Measurements from ENCODE around the gene EIF1. TPM values are rescaled to one million over a fixed set of nuclear protein-coding genes. Genes with fewer than 3 reads are reported as not detected.

EIF1 gene
- total RNA-seq, 2 experiments from 2014 or later, result 869 to 977 TPM

DNA sequence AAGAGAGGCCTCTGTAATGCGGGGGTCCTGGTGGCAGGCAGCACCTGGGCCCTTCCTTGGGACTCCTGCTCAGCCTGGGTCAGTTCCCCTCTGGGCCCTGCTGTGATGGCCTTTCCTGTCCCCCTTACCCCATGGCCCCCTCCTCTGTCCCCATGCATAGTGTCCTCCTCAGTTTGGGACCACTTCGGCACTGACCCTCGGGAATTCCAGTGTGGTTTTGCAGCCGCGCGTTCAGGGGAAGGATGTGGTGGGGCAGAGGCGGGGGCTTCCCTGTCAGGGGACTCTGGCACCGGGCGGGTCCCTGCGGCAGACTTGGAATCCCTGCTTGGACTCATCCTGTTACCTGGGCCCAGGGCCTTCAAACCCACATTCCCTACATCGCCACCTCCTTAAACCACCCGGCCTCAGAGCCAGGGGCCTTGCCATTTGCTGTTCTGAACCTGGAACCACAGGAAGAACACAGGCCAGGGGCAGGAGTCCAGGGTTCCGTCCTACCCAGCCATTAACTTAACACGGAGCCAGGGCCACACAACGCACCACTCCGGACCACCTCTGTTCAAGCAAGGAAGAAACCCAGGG lies 31.4 kb upstream of the EIF1 start:
- CTCF ChIA-PET, result interaction anchor here (0.8 to 1.1 kb wide), 2 partner anchors 9 to 72 kb away, joined by 3 to 6 read pairs; no protein-coding TSS in a partner anchor

DNA sequence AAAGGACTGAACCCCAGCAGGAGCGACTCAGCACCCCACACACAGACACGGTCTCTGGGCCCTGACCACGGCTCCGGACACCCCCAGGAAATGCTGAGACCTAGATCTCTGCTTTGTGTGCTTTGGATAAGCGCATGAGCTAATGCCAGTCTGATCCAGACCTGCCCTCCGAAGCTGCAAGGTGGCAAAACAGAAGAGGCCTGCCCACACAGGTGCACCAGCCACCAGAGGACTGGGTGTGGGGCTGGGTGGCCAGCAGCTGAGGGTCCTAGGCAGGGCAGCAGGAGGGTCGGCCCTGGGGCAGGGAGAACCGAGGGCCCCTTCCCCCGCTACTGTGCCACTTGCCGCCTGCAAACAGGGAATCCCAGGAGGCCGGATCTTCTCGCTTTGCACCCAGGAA lies 30.7 kb upstream of the EIF1 start:
- intact Hi-C loops (cut with DNase I, micrococcal nuclease), result no loop called here
- no peak overlapping the region for H3K27ac Mint-ChIP-seq
- CTCF ChIA-PET, result interaction anchor here (0.7 to 1.1 kb wide), 4 partner anchors 9 to 143 kb away, joined by 3 to 6 read pairs (median 4); no protein-coding TSS in a partner anchor
- ATAC-seq (no peak), DNase-seq (no peak)
- POLR2A ChIA-PET, result no interaction called here
- H3K27me3 Mint-ChIP-seq, result no peaks in the 10 kb centered on the region
- H3K36me3 Mint-ChIP-seq (ENCODE audit: low read depth), result no peaks in the 10 kb centered on the region
- H3K9me3 Mint-ChIP-seq (ENCODE audit: low read depth), result no peaks in the 10 kb centered on the region
- H3K4me3 Mint-ChIP-seq, result no peak overlapping the region
- H3K4me1 Mint-ChIP-seq, result peaks cover 2% of the 10 kb centered on the region

More for the DNA sequence above, 31.4 kb upstream of the EIF1 start:
- intact Hi-C loops (cut with DNase I, micrococcal nuclease), result no loop called here
- ATAC-seq (no peak), DNase-seq (no peak)
- Mint-ChIP-seq H3K27me3 (no peaks in the 10 kb centered on the region), H3K4me3 (no peak overlapping the region), H3K9me3 (ENCODE audit: low read depth) (no peaks in the 10 kb centered on the region), H3K27ac (no peak overlapping the region), H3K4me1 (no peaks in the 10 kb centered on the region), H3K36me3 (ENCODE audit: low read depth) (no peaks in the 10 kb centered on the region)
- POLR2A ChIA-PET, result no interaction called here

DNA sequence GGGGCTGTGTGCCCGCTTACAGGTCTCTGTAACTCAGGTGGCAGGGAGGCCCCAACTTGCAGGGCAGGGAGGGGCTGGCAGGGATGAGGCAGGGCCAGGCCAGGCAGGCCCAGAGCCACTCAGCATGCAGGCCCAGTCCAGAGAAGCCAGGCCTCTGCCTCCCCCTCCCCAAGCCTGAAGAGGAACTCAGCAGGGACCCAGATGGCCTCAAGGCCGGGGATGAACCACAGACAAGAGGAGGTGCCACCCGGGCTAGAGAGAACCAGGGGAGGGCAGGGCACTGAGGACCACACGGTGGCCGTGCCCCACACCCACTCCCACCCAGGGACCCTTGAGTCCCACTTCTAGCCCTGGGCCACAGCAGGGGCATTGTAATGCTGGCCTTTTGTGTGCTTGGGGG lies 29.8 kb upstream of the EIF1 start:
- H3K36me3 Mint-ChIP-seq (ENCODE audit: low read depth), result no peaks in the 10 kb centered on the region
- intact Hi-C loops (cut with DNase I, micrococcal nuclease), result no loop called here
- DNase-seq (no peak), ATAC-seq (no peak)
- no peak overlapping the region for H3K4me3 Mint-ChIP-seq
- no peaks in the 10 kb centered on the region for H3K27me3 Mint-ChIP-seq
- no peaks in the 10 kb centered on the region for H3K9me3 Mint-ChIP-seq (ENCODE audit: low read depth)
- H3K27ac Mint-ChIP-seq, result no peak overlapping the region
- ChIA-PET POLR2A (no interaction called here), CTCF (interaction anchor here (2.9 kb wide), 1 partner anchor 10 kb away, joined by 15 read pairs; no protein-coding TSS in a partner anchor)
- H3K4me1 Mint-ChIP-seq, result peaks cover 2% of the 10 kb centered on the region

DNA sequence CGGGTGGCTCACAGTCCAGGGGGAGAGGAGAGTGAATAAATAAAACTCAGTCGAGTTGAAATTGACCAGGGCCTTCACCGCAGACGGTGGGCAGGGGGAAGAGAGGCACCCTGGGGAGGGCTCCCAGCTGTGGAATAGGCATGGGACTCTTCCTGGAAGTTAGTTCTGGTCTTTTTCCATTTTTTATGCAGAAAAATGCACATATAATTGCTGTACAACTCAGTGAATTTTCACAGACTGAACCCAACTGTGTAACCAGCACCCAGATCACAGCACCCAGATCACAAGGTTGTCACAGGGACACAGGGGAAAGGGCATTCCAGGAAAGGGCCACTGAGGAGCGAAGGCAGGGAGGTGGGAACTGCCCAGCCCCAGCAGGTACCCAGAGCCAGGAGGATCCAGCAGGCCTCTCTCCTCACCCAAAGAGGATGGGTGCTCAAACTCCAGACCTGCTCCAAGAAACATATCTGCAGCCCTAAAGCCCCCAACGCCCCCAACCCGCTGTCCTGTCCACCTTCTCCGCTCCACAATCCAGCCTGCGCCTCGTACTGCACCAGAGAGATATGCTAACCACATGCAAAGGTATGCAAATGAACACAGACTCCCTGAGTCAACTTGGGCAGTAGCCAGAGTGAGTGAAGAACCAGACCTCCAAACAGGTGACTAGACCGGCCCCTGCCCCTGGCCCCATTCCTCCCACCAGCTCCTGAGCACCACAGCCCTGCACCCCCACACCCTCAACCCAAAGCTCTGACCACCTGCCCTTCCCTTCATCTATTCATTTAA lies 29.1 kb upstream of the EIF1 start:
- DNase-seq (no peak), ATAC-seq (no peak)
- Mint-ChIP-seq H3K9me3 (ENCODE audit: low read depth) (no peaks in the 10 kb centered on the region), H3K36me3 (ENCODE audit: low read depth) (no peaks in the 10 kb centered on the region), H3K4me3 (no peak overlapping the region), H3K4me1 (peaks cover 2% of the 10 kb centered on the region), H3K27me3 (no peaks in the 10 kb centered on the region), H3K27ac (no peak overlapping the region)
- ChIA-PET CTCF (interaction anchor here (0.8 to 2.9 kb wide), 2 partner anchors 10 to 116 kb away, joined by 3 to 15 read pairs; no protein-coding TSS in a partner anchor), POLR2A (interaction anchor here (0.6 kb wide), 1 partner anchor 36 kb away, joined by 4 read pairs; no protein-coding TSS in a partner anchor)
- intact Hi-C loops (cut with DNase I, micrococcal nuclease), result loop anchor here (5.0 to 10.0 kb wide), 2 partner anchors 257 to 315 kb away; no protein-coding TSS in a partner anchor

DNA sequence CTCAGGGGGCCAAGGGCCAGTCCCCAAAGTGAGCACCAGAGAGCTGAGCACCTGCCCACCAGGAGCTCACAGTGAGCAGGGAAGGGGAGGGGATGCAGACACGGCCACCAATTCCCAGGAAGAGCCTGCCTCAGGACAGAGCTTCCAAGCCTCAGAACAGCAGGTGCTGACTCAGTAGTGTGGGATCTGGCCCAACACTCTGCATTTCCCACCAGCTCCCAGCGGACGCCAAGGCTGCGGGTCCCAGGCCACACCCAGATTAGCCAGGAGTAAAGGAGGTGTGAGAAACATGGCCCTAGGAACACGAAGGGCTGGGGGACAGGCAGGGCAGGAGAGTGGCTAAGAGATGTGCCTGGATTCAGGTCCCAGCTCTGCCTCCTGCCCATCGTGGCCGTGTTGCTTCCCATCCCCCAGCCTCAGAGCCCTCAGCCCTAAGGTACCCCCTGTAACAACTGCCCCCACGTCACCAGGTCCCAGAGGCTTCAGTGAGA lies 28.4 kb upstream of the EIF1 start:
- H3K4me1 Mint-ChIP-seq, result peaks cover 5% of the 10 kb centered on the region
- ChIA-PET POLR2A (interaction anchor here (0.6 kb wide), 1 partner anchor 36 kb away, joined by 4 read pairs; no protein-coding TSS in a partner anchor), CTCF (interaction anchor here (0.7 to 2.9 kb wide), 5 partner anchors 11 to 165 kb away, joined by 3 to 15 read pairs (median 3); no protein-coding TSS in a partner anchor)
- no peak overlapping the region for H3K27ac Mint-ChIP-seq
- DNase-seq, result no peak
- no peaks in the 10 kb centered on the region for H3K9me3 Mint-ChIP-seq (ENCODE audit: low read depth)
- intact Hi-C loops (cut with DNase I, micrococcal nuclease), result loop anchor here (5.0 to 10.0 kb wide), 2 partner anchors 258 to 315 kb away; no protein-coding TSS in a partner anchor
- ATAC-seq, result no peak
- H3K27me3 Mint-ChIP-seq, result no peaks in the 10 kb centered on the region
- no peaks in the 10 kb centered on the region for H3K36me3 Mint-ChIP-seq (ENCODE audit: low read depth)
- no peak overlapping the region for H3K4me3 Mint-ChIP-seq

DNA sequence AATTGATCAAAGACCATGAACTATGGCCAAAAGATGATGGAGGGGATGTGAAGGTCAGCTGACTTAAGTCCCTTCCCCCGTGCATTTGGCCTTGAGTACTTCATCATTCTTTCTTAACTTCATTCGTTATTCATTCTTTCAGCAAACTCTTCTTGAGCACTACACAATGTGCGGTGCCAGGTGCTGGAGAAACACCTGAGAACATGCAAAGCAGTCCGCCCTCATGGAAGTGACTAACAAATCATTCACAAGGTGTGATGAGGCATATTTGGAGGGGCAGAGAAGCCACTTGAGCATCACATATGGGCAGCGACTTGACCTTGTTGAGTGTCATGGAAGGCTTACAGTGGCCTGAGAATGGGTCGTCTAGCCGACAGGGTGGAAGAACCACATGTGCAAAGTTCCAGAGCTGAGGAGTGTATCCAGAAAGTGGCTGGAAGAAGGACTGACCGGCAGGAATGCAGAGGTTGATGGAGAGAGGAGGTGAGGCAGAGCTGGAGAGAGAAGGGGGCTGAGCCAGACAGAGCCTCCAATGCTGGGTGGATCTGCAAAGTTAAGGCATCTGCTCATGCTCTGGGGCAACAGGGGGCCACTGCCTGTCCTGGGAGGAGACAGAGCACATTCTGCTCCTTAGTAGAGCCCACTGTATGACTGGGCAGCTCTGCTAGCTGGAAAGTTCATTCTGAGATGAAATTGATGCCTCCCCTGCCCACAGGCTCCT lies 25.1 kb upstream of the EIF1 start:
- intact Hi-C loops (cut with DNase I, micrococcal nuclease), result loop anchor here (5.0 to 10.0 kb wide), 2 partner anchors 261 to 319 kb away; no protein-coding TSS in a partner anchor
- H3K4me1 Mint-ChIP-seq, result peaks cover 28% of the 10 kb centered on the region
- no peak for ATAC-seq
- H3K36me3 Mint-ChIP-seq (ENCODE audit: low read depth), result no peaks in the 10 kb centered on the region
- ChIA-PET POLR2A (interaction anchor here (0.6 kb wide), 1 partner anchor 1370 kb away, joined by 3 read pairs; no protein-coding TSS in a partner anchor), CTCF (interaction anchor here (0.7 to 9.2 kb wide), 19 partner anchors 10 to 871 kb away, joined by 3 to 252 read pairs (median 6); partner anchors contain the start of gene KRT17)
- peaks cover 3% of the 10 kb centered on the region for H3K27me3 Mint-ChIP-seq
- DNase-seq, result no peak
- no peaks in the 10 kb centered on the region for H3K9me3 Mint-ChIP-seq (ENCODE audit: low read depth)
- H3K27ac Mint-ChIP-seq, result no peak overlapping the region
- no peak overlapping the region for H3K4me3 Mint-ChIP-seq

DNA sequence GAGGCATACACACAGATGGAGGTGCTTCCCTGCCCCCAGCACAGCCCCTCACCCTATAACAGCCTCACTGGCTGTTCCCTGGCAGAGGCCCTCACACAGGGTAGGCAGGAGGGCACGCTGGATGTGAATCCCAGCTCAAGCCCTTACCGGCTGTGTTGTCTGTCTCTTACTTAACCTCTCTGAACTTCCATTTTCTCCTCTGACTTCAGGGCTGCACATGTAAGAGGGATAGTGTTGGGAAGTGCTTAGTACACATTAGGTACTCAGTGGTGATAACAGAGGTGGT lies 24.6 kb upstream of the EIF1 start:
- peaks cover 31% of the 10 kb centered on the region for H3K4me1 Mint-ChIP-seq
- no peaks in the 10 kb centered on the region for H3K9me3 Mint-ChIP-seq (ENCODE audit: low read depth)
- CTCF ChIA-PET, result interaction anchor here (1.8 to 9.2 kb wide), 8 partner anchors 15 to 862 kb away, joined by 6 to 252 read pairs (median 18); no protein-coding TSS in a partner anchor
- ATAC-seq, result no peak
- no peaks in the 10 kb centered on the region for H3K36me3 Mint-ChIP-seq (ENCODE audit: low read depth)
- no peak overlapping the region for H3K27ac Mint-ChIP-seq
- intact Hi-C loops (cut with DNase I, micrococcal nuclease), result loop anchor here (5.0 to 10.0 kb wide), 2 partner anchors 262 to 319 kb away; no protein-coding TSS in a partner anchor
- POLR2A ChIA-PET, result interaction anchor here (0.6 kb wide), 1 partner anchor 1371 kb away, joined by 3 read pairs; no protein-coding TSS in a partner anchor
- DNase-seq, result no peak
- no peak overlapping the region for H3K4me3 Mint-ChIP-seq
- peaks cover 3% of the 10 kb centered on the region for H3K27me3 Mint-ChIP-seq

DNA sequence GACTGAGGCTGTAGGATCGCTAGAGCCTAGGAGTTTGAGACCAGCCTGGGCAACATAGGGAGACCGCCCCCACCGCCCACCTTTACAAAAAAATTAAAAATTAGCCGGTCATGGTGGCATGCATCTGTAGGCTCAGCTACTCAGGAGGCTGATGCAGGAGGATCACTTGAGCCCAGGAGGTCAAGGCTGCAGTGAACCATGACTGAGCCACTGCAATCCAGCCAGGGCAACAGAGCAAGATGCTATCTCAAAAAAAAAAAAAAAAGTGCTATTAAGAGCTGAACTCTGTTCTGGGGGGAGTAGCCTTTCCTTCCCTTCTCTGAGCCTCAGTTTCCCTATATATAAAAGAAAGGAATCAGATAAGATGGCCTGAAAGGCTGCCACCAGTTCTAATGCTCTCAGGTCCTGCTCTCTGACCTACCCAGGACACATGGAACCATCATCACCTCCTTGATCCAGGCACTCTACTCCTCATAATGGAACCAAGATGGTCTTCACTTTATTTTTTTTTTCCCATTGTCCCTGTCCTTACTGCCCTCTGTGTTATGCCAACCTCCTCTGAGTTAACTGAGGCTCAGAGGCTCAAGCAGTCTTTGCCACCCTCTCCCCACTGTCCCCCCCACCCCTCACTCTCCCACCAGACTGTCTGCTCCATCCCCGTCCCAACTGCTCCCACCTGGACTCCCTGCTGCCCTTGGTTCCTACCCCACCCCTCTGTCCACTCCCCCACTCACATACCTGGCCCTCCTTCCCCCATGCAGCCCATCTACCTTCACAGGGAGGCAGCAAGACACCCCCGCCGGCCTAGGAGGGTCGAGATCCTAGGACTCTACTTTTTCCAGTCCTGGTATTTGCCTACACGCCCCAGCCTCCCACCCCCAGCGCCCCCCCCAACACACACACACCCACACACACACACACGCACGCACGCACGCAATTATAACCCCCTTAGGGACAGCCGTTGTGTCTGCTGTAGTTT lies 23.8 kb upstream of the EIF1 start:
- Mint-ChIP-seq H3K4me3 (peak overlapping the region; percentile 78), H3K9me3 (ENCODE audit: low read depth) (no peaks in the 10 kb centered on the region), H3K27ac (peak overlapping the region; percentile 95), H3K4me1 (peaks cover 38% of the 10 kb centered on the region), H3K27me3 (peaks cover 3% of the 10 kb centered on the region), H3K36me3 (ENCODE audit: low read depth) (no peaks in the 10 kb centered on the region)
- intact Hi-C loops (cut with DNase I, micrococcal nuclease), result loop anchor here (5.0 to 10.0 kb wide), 3 partner anchors 263 to 343 kb away; no protein-coding TSS in a partner anchor
- DNase-seq, result no peak
- ChIA-PET CTCF (interaction anchor here (0.6 to 9.2 kb wide), 19 partner anchors 11 to 1122 kb away, joined by 3 to 252 read pairs (median 6); partner anchors contain the start of genes EIF1 and JUP), POLR2A (interaction anchor here (0.6 to 1.9 kb wide), 5 partner anchors 14 to 1101 kb away, joined by 3 to 23 read pairs (median 10); partner anchors contain the start of gene EIF1)
- ATAC-seq, result no peak

DNA sequence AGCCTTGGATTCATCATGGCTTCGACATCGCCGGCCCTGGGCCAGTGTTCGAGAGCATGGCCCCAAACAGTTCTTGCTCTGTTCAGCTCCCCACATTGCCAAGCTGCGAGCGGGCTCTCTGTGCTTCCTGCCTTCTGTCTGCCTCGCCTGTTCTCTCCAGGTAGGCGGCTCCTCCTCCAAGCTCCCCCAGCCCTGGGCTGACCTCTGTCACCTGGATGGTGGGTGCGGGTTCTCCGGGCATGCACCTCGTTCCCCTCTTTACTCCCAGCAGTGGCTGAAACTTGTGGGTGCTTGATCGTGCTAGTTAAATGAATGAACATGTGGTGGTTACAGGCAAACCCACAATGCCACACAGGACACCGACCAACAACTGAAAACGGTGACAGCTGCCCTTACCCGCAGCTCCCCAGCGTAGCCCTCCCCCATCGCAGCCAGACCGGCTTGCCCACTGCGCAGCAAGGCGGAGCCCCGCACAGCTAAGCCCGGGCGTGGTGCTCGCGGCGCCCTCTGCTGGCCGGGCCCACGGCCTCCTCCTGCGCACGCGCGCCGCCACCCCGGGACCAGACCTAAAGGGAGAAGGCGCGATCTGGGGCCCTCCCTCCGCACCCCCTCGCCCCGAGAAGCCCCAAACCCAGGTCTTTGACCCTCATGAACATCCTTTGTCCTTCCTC lies 23.0 kb upstream of the EIF1 start:
- peak; percentile 95 for DNase-seq
- H3K36me3 Mint-ChIP-seq (ENCODE audit: low read depth), result no peaks in the 10 kb centered on the region
- POLR2A ChIA-PET, result interaction anchor here (0.6 to 1.9 kb wide), 5 partner anchors 13 to 1102 kb away, joined by 3 to 23 read pairs (median 10); partner anchors contain the start of gene EIF1
- peak overlapping the region; percentile 78 for H3K4me3 Mint-ChIP-seq
- peak; percentile 85 for ATAC-seq
- peaks cover 3% of the 10 kb centered on the region for H3K27me3 Mint-ChIP-seq
- H3K9me3 Mint-ChIP-seq (ENCODE audit: low read depth), result no peaks in the 10 kb centered on the region
- intact Hi-C loops (cut with DNase I, micrococcal nuclease), result loop anchor here (1.0 to 10.0 kb wide), 10 partner anchors 14 to 1447 kb away; partner anchors contain the start of genes EIF1 (in 2 of the 2) and WIPF2 (in 1 of the 2)
- peak overlapping the region; percentile 95 for H3K27ac Mint-ChIP-seq
- H3K4me1 Mint-ChIP-seq, result peaks cover 42% of the 10 kb centered on the region
- CTCF ChIA-PET, result interaction anchor here (0.6 to 9.2 kb wide), 17 partner anchors 10 to 1123 kb away, joined by 3 to 252 read pairs (median 5); partner anchors contain the start of genes EIF1 and JUP

Measured in activated CD4-positive, alpha-beta T cell treated with anti-CD3 and anti-CD28 coated beads for 36 hours (primary cell).